Measurements from ENCODE around the gene PEX5L. TPM values are rescaled to one million over a fixed set of nuclear protein-coding genes. Genes with fewer than 3 reads are reported as not detected.

The PEX5L gene
- total and polyA plus RNA-seq, 10 of the 15 experiments (the other 5 are each of a cell fraction or from before 2014, with no cell fraction given): 0.11 to 17.0 (median 0.50) TPM

- TF ChIP-seq SKIL (IDR thresholded peaks at IDR 0.05; ENCODE audit: low read depth, poor library complexity, severe bottlenecking) (no peak), FOS (IDR thresholded peaks at IDR 0.05; ENCODE audit: borderline replicate concordance, extremely low read depth, insufficient read length) (no peak), CEBPB (IDR thresholded peaks at IDR 0.05; ENCODE audit: borderline replicate concordance in 1 of 2, low read depth in 2 of 2, low read length in 2 of 2) (no peak), SUZ12 (IDR thresholded peaks at IDR 0.05; ENCODE audit: unreplicated experiment) (no peak)
Measured at GRCh38 chr3:179811321-179812095, 225.2 kb downstream of the PEX5L start (continued).

- H2AFZ ChIP-seq (ENCODE audit: control insufficient read depth, low read depth, low read length): no peak overlapping the region
- H3K9ac ChIP-seq (ENCODE audit: control insufficient read depth, insufficient read depth, low read length): no peak overlapping the region
- CTCF ChIA-PET: interaction anchor here (1.5 to 3.7 kb wide), 4 partner anchors 11 to 119 kb away, joined by 3 to 47 read pairs (median 6); no protein-coding TSS in a partner anchor
- H3K4me3 ChIP-seq: no peak overlapping the region
- no peak overlapping the region for H3K4me2 ChIP-seq (ENCODE audit: control insufficient read depth, insufficient read depth)
- POLR2A ChIA-PET: interaction anchor here (0.6 to 0.7 kb wide), 2 partner anchors 41 to 151 kb away, joined by 3 read pairs; no protein-coding TSS in a partner anchor
- no peaks in the 10 kb centered on the region for H3K79me2 ChIP-seq (ENCODE audit: control insufficient read depth, insufficient read depth, low read length)
- no peaks in the 10 kb centered on the region for H3K36me3 ChIP-seq (ENCODE audit: control insufficient read depth in 2 of 2, insufficient read depth in 2 of 2, low read length in 1 of 2)
- in situ Hi-C loops (cut with MboI) (loop anchor here (5.0 kb wide), 1 partner anchor 793 kb away; the partner anchor contains the start of gene TTC14), intact Hi-C loops (cut with micrococcal nuclease; ENCODE audit: unreplicated experiment) (loop anchor here (2.0 kb wide), 4 partner anchors 73 to 519 kb away; no protein-coding TSS in a partner anchor)
- ATAC-seq (no peak), DNase-seq (ENCODE audit: low read depth, low spot score) (no peak), FAIRE-seq (no peak)
- H3K9me3 ChIP-seq (replicated peaks; ENCODE audit: control insufficient read depth, insufficient read depth, low read length): no peaks in the 10 kb centered on the region
- no peak overlapping the region for H3K27ac ChIP-seq (ENCODE audit: control insufficient read depth, insufficient read depth)
- H4K20me1 ChIP-seq (ENCODE audit: control insufficient read depth, insufficient read depth): no peaks in the 10 kb centered on the region
- H3K4me1 ChIP-seq (ENCODE audit: control insufficient read depth, insufficient read depth, low read length): no peaks in the 10 kb centered on the region
- H3K27me3 ChIP-seq (replicated peaks in 1 of 2; ENCODE audit: control insufficient read depth in 2 of 2, insufficient read depth in 2 of 2, low read length in 1 of 2): no peaks in the 10 kb centered on the region
- SMC1A ChIA-PET (ENCODE audit: uncharacterized antibody, unreplicated experiment): interaction anchor here (1.5 kb wide), 1 partner anchor 785 kb away, joined by 3 read pairs; no protein-coding TSS in a partner anchor
- no TSS peak for BruUV-seq (replicated peaks)
- RAD21 ChIA-PET (ENCODE audit: unreplicated experiment): interaction anchor here (0.6 to 1.2 kb wide), 4 partner anchors 13 to 786 kb away, joined by 3 to 8 read pairs (median 4); no protein-coding TSS in a partner anchor
- TF ChIP-seq ASH2L (IDR thresholded peaks at IDR 0.05; ENCODE audit: borderline replicate concordance, low read depth): no peak
- TF ChIP-seq ZNF384 (IDR thresholded peaks at IDR 0.05; ENCODE audit: borderline replicate concordance, low read depth, low read length): no peak
- no peak for TF ChIP-seq HDGF (IDR thresholded peaks at IDR 0.05)
- no peak for TF ChIP-seq FOXM1 (IDR thresholded peaks at IDR 0.05; ENCODE audit: low read depth, low read length)
- TF ChIP-seq ESRRA (IDR thresholded peaks at IDR 0.05; ENCODE audit: low read length): no peak
- TF ChIP-seq, protein P1, sequence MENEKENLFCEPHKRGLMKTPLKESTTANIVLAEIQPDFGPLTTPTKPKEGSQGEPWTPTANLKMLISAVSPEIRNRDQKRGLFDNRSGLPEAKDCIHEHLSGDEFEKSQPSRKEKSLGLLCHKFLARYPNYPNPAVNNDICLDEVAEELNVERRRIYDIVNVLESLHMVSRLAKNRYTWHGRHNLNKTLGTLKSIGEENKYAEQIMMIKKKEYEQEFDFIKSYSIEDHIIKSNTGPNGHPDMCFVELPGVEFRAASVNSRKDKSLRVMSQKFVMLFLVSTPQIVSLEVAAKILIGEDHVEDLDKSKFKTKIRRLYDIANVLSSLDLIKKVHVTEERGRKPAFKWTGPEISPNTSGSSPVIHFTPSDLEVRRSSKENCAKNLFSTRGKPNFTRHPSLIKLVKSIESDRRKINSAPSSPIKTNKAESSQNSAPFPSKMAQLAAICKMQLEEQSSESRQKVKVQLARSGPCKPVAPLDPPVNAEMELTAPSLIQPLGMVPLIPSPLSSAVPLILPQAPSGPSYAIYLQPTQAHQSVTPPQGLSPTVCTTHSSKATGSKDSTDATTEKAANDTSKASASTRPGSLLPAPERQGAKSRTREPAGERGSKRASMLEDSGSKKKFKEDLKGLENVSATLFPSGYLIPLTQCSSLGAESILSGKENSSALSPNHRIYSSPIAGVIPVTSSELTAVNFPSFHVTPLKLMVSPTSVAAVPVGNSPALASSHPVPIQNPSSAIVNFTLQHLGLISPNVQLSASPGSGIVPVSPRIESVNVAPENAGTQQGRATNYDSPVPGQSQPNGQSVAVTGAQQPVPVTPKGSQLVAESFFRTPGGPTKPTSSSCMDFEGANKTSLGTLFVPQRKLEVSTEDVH (IDR thresholded peaks at IDR 0.05; ENCODE audit: low read depth, partially characterized antibody): no peak
- no peak for TF ChIP-seq ZSCAN29 (IDR thresholded peaks at IDR 0.05)
- TF ChIP-seq CEBPZ (IDR thresholded peaks at IDR 0.05; ENCODE audit: low read depth, low read length): no peak
- no peak for TF ChIP-seq RAD21 (IDR thresholded peaks at IDR 0.05; ENCODE audit: insufficient read depth, low read depth, low read length)
Measured at GRCh38 chr3:179809639-179810038, 227.1 kb downstream of the PEX5L start.
